GM18867 (cell line): Measurements from ENCODE around the gene CTNNBIP1.
A peak's percentile ranks its signal among the peaks of the same experiment; 100 is the strongest.

Experiments
- ATAC-seq: cut with Tn5 transposase; IDR thresholded peaks from one replicate; pipeline ENCODE4 v1.9.1; 2021; ENCODE audit warnings: mild to moderate bottlenecking, moderate library complexity; ENCODE audit not compliant: unreplicated experiment

CTNNBIP1 gene

DNA sequence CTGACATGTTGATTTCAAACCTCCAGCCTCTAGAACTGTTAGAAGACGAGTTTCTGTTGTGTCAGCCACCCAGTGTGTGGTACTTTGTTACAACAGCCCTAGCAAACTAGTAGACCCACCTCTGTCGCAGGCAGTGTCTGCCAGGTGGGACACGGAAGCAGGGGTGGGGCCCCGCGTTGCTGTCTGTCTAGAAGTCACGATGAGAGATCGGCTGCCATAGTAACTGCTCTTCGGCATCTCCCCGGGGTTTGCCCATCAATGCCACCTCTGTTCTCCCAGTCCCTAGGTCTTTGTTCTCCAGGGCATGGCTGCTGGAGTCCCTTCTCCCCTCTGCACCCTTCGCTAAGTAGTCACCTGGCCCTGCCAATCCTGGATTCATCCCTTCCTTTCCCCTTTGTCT is 71.1 kb downstream of the CTNNBIP1 start:
- no peak for ATAC-seq

DNA sequence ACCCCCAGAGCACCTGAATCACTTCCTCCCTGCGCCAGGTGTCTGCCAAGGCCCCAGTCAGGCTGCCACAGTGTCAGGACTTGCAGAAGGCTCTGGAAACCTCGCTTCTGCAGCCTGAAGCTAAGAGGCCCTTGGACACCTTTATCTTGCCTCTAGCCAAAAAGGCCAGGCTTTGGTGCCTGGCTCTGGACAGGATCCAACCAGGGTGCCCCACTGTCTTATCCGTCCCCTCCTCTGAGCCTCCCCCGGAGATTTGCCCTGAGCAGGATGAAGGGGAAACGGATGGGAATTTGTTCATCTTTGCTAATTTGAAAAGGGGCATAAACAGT is 73.5 kb downstream of the CTNNBIP1 start:
- no peak for ATAC-seq

DNA sequence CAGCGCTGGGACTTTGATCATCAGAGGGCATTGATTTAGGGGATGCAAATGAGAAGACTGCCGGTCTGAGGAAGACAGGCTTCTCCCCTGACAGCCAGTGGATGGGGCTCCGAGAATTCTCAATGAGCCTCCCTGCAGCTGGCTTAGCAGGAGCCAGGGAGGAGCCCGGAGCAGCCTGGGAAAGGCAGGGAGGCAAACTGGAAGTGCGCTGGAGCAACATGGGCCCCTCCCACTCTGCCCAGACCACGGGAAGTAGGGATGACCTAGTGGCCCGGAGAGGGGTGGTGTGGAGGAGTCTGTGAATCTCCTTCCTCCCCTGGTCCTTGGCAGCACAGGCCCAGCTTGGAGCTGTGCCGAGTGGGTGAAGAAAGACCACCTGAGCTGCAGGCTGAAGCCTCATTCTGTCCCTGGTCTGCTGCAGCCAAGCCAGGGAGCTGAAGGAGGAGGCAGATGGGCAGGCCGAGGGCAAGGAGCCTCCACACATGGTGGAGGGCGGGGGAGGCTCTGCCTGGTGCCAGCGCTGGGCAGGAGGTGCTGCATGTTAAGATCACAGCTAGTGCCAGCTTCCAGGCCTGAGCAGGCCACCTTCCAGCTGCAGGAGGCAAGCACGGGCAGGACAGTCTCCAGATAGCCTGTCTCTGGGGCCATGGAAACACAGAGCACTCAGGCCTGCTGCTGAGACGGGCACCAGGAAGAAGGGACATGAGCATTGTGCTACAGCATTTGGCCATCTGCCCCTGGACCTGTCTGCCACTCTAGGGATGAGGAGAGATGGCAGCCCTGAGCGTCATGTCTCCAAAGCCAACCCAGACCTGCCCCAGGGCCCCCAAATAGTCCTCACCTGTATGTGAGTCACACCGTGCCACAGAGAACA is 74.1 kb downstream of the CTNNBIP1 start:
- no peak for ATAC-seq

DNA sequence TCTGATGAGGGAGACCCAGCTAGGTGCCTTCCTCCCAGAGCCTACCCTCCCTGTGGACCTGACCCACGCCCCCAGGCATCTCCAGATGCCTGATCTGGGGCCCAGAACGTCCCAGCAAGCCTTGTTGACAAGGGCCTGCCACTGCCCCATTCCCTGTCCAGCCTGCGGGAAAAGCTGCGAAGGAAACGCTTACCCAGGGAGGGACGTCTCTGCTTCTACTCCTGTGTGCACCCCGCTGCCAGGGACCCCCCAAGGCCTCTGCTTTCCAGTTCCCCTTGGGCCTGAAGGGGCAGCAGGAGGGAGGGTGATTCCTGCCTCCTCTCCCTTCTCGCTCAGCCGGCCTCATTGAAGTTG is 74.7 kb downstream of the CTNNBIP1 start:
- no peak for ATAC-seq

DNA sequence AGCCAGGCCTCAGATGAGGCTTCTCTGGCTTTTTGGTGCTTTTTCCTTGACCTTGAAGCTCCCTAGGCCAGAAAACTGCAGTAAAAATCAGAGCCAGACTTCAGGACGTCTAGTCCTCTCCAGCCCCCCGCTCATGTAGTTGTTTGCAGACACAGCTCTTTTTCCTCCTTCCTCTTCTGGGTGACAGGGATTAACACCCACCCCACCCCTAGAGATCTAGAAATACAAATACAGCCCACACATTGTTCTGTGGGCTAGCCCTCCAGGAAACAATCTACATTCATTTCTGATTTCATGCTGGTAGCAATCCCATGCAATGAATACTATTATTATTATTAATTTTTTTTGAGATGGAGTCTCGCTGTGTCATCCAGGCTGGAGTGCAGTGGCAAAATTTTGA is 76.4 kb downstream of the CTNNBIP1 start:
- ATAC-seq = no peak

DNA sequence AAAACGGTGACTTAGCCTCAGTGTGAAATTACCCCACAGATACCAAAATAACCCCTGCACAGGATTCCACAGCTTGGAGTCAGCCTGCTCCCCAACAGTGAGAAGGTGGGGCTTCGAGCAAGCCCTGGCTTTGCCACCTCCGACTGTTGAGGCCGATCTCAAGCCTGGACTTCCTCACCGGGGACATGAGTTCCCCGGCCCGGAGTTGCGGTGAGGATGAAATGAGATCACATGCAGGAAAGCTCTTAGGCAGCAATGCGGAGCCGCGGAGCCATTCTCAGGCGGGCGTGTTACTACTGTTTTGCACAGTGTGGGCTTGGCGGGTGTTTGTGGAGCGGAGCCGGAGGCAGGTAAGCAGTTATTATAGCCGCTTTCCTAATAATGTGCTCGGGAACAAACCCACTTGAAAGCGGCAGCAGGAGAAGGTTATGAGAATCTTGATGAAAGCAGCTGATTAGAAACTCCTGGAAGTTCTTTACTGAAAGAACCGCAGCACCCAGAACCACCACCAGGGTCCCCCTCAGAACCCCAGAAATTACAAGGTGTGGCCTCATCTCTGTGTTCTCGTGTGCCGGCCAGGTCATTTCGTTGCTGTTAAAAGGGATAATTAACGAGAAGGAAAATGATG is 82.4 kb downstream of the CTNNBIP1 start:
- no peak for ATAC-seq

DNA sequence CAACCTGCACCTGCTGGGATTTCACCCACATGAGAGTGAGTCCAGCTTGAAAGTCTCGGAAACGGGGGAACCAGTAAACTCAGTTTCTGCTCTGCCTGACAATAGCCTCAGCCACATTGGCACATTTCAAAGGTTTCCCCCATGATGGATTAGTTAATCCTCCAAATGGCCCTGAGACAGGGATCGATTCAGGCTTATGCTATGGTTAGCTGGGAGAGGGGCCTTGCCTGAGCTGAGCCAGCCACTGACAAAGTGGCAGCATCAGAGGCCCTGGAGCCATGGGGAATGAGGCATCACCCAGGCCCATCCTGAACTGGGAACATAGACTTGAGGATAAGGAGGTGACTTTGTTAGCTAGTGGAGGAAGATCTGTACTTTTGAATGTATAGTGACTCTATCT is 83.5 kb downstream of the CTNNBIP1 start:
- ATAC-seq = no peak

DNA sequence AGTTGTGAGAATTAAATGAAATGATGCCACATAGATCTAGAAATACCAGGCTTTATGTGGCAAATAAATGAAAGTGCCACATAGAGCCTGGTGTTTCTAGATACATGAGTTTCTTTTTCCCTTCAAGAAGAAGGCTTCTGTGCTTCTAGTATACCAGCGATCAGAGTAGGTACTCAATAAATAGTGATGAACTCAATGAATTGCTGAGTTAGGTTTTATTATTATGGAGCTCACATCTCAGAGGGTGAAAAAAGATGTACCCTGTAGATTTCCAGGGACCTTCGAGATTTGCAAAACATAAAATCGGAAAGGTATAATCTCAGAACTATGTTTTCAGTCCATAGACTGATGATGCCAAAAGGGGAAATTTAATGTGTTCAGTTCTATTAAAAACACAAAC is 84.0 kb downstream of the CTNNBIP1 start:
- no peak for ATAC-seq

DNA sequence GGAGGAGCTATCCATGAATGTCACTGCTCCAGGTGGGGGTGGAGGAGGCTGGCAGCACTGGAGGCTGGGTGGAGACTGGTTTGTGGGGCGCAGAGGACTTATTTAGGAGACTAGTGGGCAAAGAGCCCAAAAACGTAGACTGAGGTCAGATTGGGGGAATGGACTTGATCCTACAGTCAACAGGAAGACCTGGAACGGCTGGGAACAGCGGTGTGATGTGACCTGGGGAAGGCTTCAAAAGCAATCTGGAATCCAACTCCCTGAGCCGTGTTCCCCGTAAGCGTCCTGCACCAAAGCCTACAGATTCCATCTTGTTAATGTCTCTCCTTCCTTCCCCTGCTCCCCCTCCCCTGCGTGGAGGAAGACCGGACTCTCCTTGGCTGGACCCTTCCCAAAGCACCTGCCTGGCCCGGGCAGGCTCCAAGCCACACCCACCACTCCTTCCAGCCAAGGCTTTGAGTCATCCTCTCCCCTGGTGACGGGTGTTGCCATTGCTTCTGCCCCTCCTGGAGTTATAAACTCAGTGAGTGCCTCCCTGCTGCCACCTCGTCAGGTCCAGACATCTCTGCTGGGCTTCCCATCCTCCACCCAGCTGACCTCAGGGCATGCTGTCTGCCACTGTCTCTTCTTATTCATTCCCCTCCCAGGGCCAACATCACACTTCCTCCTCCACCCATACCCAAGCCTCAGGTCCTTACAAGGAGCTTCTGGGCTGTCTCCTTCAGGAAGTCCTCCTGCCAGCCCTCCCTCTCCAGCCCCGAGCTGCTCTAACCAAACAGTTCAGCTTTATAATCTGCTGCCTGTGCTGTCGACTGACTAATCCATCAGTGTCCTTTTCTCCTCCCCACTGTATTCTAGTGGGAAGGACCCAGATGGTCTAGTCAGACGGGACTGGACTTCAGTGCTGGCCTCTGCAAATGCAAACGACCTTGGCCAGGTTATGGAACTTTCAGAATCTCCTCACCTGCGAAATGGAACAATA is 84.7 kb downstream of the CTNNBIP1 start:
- ATAC-seq = no peak

DNA sequence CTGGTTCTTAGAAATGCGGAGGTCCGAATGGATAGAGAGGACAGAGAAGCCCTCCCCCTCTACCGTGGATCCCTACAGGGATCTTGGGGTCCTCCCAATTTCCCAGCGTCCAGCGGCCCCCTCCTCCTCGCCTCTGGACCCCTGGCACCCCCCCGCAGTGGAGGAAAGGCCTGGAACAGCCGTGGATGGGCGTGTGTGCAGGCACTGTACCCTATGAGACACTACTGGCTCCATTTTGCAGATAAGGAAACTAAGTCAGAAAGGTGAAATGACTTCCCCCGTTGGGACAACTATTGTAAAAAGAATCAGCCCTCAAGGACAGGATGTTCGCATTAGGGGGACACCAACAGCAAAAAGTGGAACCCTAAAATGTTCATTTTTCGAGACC is 85.4 kb downstream of the CTNNBIP1 start:
- ATAC-seq = no peak

DNA sequence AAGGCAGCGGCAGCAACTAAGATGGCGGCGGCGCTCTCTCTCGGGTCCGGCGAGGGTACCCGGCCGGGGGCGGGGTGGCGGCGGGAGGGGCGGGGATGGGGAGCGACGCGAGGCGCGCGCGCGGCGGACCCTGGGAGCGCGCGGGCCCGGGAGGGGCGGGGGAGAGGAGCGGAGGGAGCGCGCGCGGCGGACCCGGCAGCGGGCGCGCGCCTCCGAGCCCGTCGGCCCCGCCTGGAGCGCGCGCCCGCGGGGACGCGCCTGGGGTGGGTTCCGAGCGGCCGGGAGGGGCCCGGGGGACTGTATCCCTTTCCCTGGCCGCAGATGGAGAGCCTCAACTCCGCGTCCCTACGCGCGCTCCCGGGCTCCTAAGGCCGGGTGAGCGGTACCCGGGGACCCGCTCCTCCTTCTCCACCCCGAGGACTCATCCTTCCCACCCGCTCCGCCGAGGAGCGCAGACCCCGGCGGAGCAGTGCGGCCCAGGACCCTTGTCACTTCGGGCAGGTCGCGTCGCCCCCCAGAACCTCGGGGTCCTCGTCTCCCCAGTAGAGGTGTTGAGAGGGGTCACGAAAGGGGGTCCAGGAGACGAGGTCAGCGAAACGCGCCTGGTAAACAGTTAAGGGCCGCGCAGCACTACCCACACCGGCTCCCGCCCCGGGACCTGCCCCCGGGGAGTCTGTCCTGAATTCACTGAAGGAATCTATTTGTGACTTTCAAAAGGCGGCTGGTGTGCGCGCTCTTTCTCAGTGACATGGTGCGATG is 85.9 kb downstream of the CTNNBIP1 start, which contains the start of gene CLSTN1:
Gene CLSTN1, minus strand, starts transcription at position 23 of the 759 bp plus-strand sequence. CDS start 232 bp downstream, outside the sequence.
- ATAC-seq = peak; percentile 60

DNA sequence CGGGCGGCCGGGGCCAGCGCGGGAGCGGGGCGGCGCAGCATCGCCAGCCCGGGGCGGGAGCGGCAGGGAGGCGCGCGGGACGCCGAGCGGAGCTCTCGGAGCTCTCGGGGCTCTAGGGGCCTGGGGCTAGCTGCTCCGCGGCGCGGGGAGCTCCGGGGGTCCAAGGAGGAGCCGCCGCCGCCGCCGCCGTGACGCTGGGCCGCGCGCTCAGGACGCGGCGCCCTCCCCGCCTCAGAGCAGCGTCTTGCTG is 86.5 kb downstream of the CTNNBIP1 start:
- peak; percentile 17 for ATAC-seq

DNA sequence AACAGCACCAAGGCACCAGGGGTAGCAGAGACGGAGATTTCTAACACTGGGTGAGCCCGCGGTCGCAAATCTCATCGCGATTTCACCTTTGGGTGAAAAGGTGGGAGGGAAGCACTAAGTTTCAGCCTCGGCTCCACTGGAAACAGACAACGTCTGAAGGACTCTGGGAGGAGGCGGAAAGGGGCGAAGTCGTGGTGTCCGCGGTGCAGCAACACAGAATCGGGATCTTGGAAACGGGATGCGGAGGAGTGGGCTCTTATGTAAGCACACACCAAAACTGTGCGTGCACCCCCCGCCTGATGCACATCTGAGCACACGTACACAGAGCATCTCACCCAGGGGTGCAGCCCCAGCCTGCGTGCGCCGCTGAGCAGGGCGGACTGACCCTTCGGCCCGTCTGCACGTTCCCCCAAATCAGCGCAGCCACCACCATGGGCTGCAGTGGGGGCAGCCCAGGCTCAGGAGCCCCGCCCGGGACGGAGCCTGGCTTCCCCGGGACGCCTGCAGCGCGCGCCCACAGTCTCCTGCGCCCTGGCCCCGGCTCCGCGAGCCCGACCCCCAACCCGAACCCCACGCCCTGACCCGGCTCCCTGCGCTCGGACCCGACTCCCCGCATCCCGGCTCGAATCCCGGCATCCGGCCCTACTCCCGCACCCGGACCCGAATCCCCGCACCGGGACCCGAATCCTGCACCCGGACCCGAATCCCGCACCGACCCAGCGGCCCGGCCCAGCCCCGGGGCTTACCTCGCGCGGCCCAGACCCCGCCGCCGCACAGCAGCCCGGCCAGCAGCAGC is 87.0 kb downstream of the CTNNBIP1 start:
- no peak for ATAC-seq

DNA sequence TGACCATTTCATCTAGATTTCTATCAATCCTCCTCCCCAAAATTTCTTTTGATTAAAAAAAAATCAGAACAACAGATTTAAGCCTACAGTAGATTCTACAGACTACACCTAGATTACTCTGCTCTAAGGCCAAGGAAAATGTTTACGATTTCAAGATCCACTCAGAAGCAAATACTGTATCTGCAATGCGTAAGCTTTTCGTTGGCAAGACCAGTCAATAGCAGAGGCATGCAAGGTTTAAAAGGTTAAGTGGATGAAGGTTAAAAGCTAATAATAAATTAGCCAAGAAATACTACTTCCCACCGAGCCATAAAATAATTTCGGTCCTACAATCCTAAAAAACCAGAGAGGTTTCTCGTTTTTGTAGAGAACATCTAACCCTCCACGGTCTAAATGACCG is 87.6 kb downstream of the CTNNBIP1 start:
- no peak for ATAC-seq

DNA sequence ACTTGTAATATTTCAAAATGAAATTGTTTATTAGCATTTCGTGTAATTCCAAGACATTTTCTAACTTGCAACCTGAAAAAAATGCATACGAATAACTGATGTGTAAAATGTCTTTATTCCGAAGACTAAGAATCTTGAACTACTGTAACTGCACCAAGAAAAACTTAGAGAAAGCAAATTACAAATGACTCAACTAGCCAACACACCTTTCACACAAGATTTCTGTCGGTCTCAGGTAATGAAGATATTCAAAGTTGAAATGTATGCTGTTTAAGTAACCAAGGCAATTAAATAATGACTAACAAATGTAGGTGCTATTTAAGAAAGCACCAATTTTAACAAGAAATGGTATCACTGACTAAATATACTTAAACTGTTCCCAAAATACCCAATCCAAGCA is 88.4 kb downstream of the CTNNBIP1 start:
- no peak for ATAC-seq

DNA sequence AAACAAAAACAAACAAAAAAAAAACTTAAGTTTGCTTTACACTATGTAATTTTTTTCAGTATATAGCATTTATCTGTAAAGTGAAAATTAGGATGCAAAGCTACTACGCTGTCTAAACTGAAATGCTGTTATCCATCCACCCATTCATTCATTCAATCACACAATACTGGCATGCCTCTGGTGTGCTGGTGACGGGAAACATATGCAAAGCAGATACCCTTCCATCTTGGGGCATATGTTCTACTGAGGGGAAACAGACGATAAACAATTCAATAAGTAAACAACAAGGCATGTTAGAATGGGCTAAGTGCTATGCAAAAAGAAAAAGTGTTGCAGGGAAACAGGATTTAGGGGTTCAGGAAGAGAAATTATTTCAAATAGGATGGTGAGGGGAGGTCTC is 89.5 kb downstream of the CTNNBIP1 start:
- ATAC-seq = no peak

DNA sequence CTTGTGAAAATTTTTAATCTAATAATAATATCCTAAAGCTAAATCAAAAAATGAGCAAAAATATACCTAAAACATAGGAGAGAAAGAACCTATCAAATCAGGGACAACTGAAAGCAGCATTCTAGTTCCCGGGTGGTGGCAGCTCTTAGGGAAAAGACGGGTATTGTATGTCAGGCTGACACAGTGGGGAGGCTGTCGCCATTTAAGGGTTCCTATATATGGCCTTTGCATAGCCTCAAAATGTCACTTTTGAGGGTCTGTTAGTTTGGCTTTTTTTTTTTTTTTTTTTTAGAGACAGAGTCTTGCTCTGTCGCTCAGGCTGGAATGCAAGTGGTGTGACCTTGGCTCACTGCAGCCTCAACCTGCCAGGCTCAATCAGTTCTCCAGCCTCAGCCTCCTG is 92.3 kb downstream of the CTNNBIP1 start:
- no peak for ATAC-seq

DNA sequence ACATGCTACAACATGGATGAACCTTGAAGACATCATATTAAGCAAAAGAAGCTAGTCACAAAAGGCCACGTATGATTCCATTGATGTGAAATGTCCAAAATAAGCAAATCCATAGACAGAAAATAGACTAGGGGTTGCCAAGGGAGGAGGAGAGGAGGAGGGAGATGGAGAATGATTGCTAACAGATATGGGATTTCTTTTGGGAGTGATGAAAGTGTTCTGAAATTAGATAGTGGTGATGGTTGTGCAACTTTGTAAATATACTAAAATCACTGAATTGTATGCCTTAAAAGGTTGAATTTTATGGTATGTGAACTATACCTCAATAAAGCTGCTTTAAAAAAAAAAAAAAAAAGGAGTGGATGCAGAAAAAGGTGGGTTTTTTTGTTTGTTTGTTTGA is 93.9 kb downstream of the CTNNBIP1 start:
- ATAC-seq = no peak

DNA sequence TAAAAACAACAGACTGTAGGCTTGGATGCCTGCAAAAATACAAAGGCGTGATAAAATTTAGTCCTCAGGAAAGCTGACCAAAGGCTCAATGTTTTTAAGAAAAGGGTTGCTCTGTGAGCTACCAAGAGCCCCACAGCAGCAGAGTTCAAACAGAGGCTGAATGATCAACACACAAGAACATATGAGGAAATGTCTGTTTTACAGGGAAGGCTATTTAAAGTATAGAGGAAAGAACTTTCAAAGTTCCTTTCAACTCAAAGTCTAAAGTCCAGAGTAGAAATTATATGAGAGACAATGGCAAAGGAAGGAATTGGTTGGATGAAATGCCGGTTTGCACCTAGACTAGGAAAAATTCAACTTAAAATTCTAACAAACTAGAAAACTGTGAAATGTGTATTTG is 94.9 kb downstream of the CTNNBIP1 start:
- ATAC-seq = no peak

DNA sequence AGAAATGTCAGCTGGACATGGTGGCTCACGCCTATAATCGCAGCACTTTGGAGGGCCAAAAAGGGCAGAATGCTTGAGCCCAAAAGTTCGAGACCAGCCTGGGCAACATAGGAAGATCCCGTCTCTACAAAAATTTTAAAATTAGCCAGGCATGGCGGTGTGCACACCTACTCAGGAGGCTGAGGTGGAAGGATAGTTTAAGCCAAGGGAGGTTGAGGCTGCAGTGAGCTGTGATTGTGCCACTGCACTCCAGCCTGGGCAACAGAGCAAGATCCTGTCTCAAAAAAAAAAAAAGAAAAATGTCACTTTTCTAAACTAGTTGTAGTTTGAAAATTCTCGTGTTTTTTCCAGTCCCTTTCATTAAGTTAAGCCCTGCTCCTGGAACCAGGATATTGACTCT is 95.5 kb downstream of the CTNNBIP1 start:
- no peak for ATAC-seq
